GM23338 (cell line): ENCODE data around the gene ZNF761. TPM values are rescaled to one million over a fixed set of nuclear protein-coding genes. Genes with fewer than 3 reads are reported as not detected.

Experiments
- ATAC-seq: fragments of 200-7000 bp; cut with Tn5 transposase; 3 replicates; pipeline ENCODE4 v1.9.1; 2020
- DNase-seq: peaks from one replicate; pipeline ENCODE4 v3.0.0-alpha.2; 2015; ENCODE audit warnings: low spot score
- H2AFZ ChIP-seq: fragments of 200-600 bp; sonication (generic); 2 replicates; pipeline ENCODE4 v1.8.0; 2016; ENCODE audit warnings: antibody characterized with exemption, mild to moderate bottlenecking, moderate library complexity
- H3F3A ChIP-seq: fragments of 200-600 bp; sonication (generic); replicated peaks from 2 replicates; pipeline ENCODE4 v1.8.0; 2017; ENCODE audit warnings: antibody characterized with exemption, mixed run types, low read depth
- H3K27ac ChIP-seq: fragments of 200-600 bp; sonication (generic); 2 replicates; pipeline ENCODE4 v1.6.1; 2016; ENCODE audit warnings: low read depth
- H3K27me3 ChIP-seq: fragments of 200-600 bp; sonication (generic); 2 replicates; pipeline ENCODE4 v1.8.0; 2016; ENCODE audit warnings: mild to moderate bottlenecking, mixed run types, moderate library complexity; ENCODE audit not compliant: insufficient read depth
- H3K36me3 ChIP-seq: fragments of 200-600 bp; sonication (generic); 2 replicates; pipeline ENCODE4 v1.8.0; 2016; ENCODE audit warnings: mild to moderate bottlenecking; ENCODE audit not compliant: insufficient read depth
- H3K4me1 ChIP-seq: fragments of 200-600 bp; sonication (generic); 2 replicates; pipeline ENCODE4 v1.8.0; 2016; ENCODE audit warnings: mild to moderate bottlenecking, moderate library complexity; ENCODE audit not compliant: insufficient read depth
- H3K4me2 ChIP-seq: fragments of 200-600 bp; sonication (generic); 2 replicates; pipeline ENCODE4 v1.7.1; 2017; ENCODE audit warnings: mixed run types
- H3K4me3 ChIP-seq: fragments of 200-600 bp; sonication (generic); 2 replicates; pipeline ENCODE4 v1.6.1; 2016; ENCODE audit warnings: mixed run types
- H3K79me2 ChIP-seq: fragments of 200-600 bp; sonication (generic); replicated peaks from 2 replicates; pipeline ENCODE4 v1.8.0; 2017; ENCODE audit warnings: mild to moderate bottlenecking; ENCODE audit not compliant: insufficient read depth
- H3K9me2 ChIP-seq: fragments of 200-600 bp; sonication (generic); 2 replicates; pipeline ENCODE4 v1.8.0; 2017; ENCODE audit not compliant: insufficient read depth
- H4K20me1 ChIP-seq: fragments of 200-600 bp; sonication (generic); replicated peaks from 2 replicates; pipeline ENCODE4 v1.8.0; 2017; ENCODE audit warnings: mild to moderate bottlenecking; ENCODE audit not compliant: insufficient read depth
- H3K27ac Mint-ChIP-seq: 2 replicates; pipeline ENCODE4 v1.8.0; 2020; ENCODE audit warnings: inconsistent platforms, mild to moderate bottlenecking, moderate library complexity, mixed read lengths
- H3K27me3 Mint-ChIP-seq: 3 replicates; pipeline ENCODE4 v1.8.0; 2022; ENCODE audit warnings: low read depth, mild to moderate bottlenecking, moderate library complexity, mixed read lengths, inconsistent platforms; ENCODE audit not compliant: insufficient read depth, poor library complexity
- H3K36me3 Mint-ChIP-seq: 3 replicates; pipeline ENCODE4 v1.8.0; 2021; ENCODE audit warnings: low read depth, mild to moderate bottlenecking, inconsistent platforms, moderate library complexity, mixed read lengths
- H3K4me1 Mint-ChIP-seq: 3 replicates; pipeline ENCODE4 v1.8.0; 2020; ENCODE audit warnings: mild to moderate bottlenecking, inconsistent platforms, mixed read lengths
- H3K4me3 Mint-ChIP-seq: 3 replicates; pipeline ENCODE4 v1.8.0; 2021; ENCODE audit warnings: moderate library complexity, mild to moderate bottlenecking, inconsistent platforms, mixed read lengths
- H3K9me3 Mint-ChIP-seq: 3 replicates; pipeline ENCODE4 v1.8.0; 2020; ENCODE audit warnings: moderate library complexity, mild to moderate bottlenecking, inconsistent platforms, mixed read lengths
- CREB1 ChIP-seq: fragments of 250-450 bp; sonication (Bioruptor Pico); IDR thresholded peaks from 2 replicates; pipeline ENCODE4 v1.5.0; 2020; ENCODE audit warnings: low read depth, mild to moderate bottlenecking, moderate library complexity
- EZH2 ChIP-seq: fragments of 200-600 bp; sonication (generic); IDR thresholded peaks from one replicate; pipeline ENCODE4 v1.8.0; 2017; ENCODE audit warnings: antibody characterized with exemption, mild to moderate bottlenecking, low read depth; ENCODE audit not compliant: unreplicated experiment
- EZH2phosphoT487 ChIP-seq: fragments of 200-600 bp; sonication (generic); IDR thresholded peaks from one replicate; pipeline ENCODE4 v1.8.1; 2018; ENCODE audit warnings: antibody characterized with exemption; ENCODE audit not compliant: unreplicated experiment
- JUNB ChIP-seq: IDR thresholded peaks from one replicate; pipeline ENCODE4 v1.6.1; 2016; ENCODE audit warnings: antibody characterized with exemption; ENCODE audit not compliant: unreplicated experiment
- NANOG ChIP-seq: IDR thresholded peaks from 2 replicates; pipeline ENCODE4 v1.6.1; 2016; ENCODE audit warnings: antibody characterized with exemption, borderline replicate concordance
- POLR2AphosphoS5 ChIP-seq: IDR thresholded peaks from 2 replicates; pipeline ENCODE4 v1.6.1; 2016; ENCODE audit warnings: antibody characterized with exemption, low read depth
- STAT1 ChIP-seq: IDR thresholded peaks from one replicate; pipeline ENCODE4 v1.6.1; 2016; ENCODE audit warnings: antibody characterized with exemption; ENCODE audit not compliant: unreplicated experiment
- ZNF114 ChIP-seq: fragments of 250-450 bp; sonication (Bioruptor Pico); IDR thresholded peaks from 2 replicates; pipeline ENCODE4 v1.5.0; 2020; ENCODE audit warnings: mild to moderate bottlenecking, moderate library complexity
- ZNF331 ChIP-seq: fragments of 250-450 bp; sonication (Bioruptor Pico); IDR thresholded peaks from 2 replicates; pipeline ENCODE4 v1.5.0; 2020; ENCODE audit warnings: low read depth, mild to moderate bottlenecking, moderate library complexity
- polyA plus RNA-seq: library from polyadenylated mRNA; unstranded; fragments of >200 nt; fragmentation: Nextera tagmentation; extraction: Ambion mirVana; gene quantifications from 2 replicates; pipeline ENCODE4 v1.2.1, GENCODE V29; 2016
- total RNA-seq: library from RNA; depleted of rRNA; stranded (reverse); fragments of >200 nt; shearing (Covaris generic); gene quantifications from 2 replicates; pipeline ENCODE4 v1.2.3, GENCODE V29; 2014
- TF ChIP-seq, protein P1 (sequence below): IDR thresholded peaks from 2 replicates; pipeline ENCODE4 v1.6.1; 2016; ENCODE audit warnings: antibody characterized with exemption
- TF ChIP-seq, protein P2 (sequence below): IDR thresholded peaks from one replicate; pipeline ENCODE4 v1.6.1; 2018; ENCODE audit warnings: antibody characterized with exemption; ENCODE audit not compliant: unreplicated experiment
- TF ChIP-seq, protein P3 (sequence below): fragments of 250-450 bp; sonication (Bioruptor Pico); IDR thresholded peaks from 2 replicates; pipeline ENCODE4 v1.5.0; 2020; ENCODE audit warnings: mild to moderate bottlenecking, moderate library complexity
- TF ChIP-seq, protein P4 (sequence below), 2 experiments: fragments of 200-600 bp in 1 of 2; sonication (generic) in 1 of 2; conservative IDR thresholded peaks; 2 replicates each; pipeline versions ENCODE4 v1.5.1 to v1.6.1; 2016 to 2017; ENCODE audit warnings: antibody characterized with exemption in 2 of 2, low read depth in 2 of 2, mild to moderate bottlenecking in 2 of 2, moderate library complexity in 1 of 2

ZNF761 gene
- total and polyA plus RNA-seq, 2 experiments from 2014 or later = 17.1 to 40.1 TPM

DNA sequence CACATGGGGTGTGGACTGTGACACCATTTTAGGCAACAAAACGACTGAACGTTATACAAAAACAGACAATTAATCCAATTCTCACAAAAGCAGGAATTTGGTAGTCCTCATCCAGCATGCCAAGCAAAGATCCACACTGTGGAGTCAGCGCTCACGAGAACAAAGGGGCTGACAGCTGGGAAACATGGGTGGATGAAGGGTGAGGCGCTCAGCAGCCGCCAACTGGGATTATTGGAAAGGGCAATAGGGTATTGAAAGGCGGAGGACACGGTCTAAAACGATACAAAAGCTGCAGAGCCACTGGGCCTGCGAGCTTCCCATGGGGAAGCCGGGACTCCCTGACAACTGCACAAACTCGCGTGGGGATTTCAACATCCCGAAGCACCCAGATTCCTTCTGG lies 31.1 kb downstream of the ZNF761 start:
- Histone ChIP-seq H3K4me1 (peaks cover 5% of the 10 kb centered on the region), H3K27me3 (no peaks in the 10 kb centered on the region), H3F3A (0 out of 2 replicates have a peak, but pooled peaks cover 7% of the 10 kb centered on the region), H3K4me3 (peak overlapping the region; percentile 71), H3K27ac (peak overlapping the region; percentile 75), H2AFZ (peak overlapping the region; percentile 96), H3K36me3 (no peaks in the 10 kb centered on the region), H3K4me2 (peak overlapping the region; percentile 91), H3K9me2 (no peaks in the 10 kb centered on the region), H4K20me1 (no peaks in the 10 kb centered on the region), H3K79me2 (no peaks in the 10 kb centered on the region)
- Mint-ChIP-seq H3K27ac (peak overlapping the region; percentile 37; the same call in 1 of the 2 replicates), H3K9me3 (peaks cover 10% of the 10 kb centered on the region; the same call in 1 of the 3 replicates), H3K4me3 (peak overlapping the region; percentile 67), H3K4me1 (peaks cover 30% of the 10 kb centered on the region), H3K36me3 (peaks cover 17% of the 10 kb centered on the region), H3K27me3 (peaks cover 8% of the 10 kb centered on the region)
- DNase-seq = no peak
- no peak for TF ChIP-seq POLR2AphosphoS5
- TF ChIP-seq JUNB = no peak
- no peak for TF ChIP-seq CREB1 (CRISPR knock-in tag)
- TF ChIP-seq, protein P1, sequence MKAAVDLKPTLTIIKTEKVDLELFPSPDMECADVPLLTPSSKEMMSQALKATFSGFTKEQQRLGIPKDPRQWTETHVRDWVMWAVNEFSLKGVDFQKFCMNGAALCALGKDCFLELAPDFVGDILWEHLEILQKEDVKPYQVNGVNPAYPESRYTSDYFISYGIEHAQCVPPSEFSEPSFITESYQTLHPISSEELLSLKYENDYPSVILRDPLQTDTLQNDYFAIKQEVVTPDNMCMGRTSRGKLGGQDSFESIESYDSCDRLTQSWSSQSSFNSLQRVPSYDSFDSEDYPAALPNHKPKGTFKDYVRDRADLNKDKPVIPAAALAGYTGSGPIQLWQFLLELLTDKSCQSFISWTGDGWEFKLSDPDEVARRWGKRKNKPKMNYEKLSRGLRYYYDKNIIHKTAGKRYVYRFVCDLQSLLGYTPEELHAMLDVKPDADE = no peak
- no peak for TF ChIP-seq EZH2phosphoT487
- no peak for TF ChIP-seq EZH2
- no peak for TF ChIP-seq ZNF114 (CRISPR knock-in tag)
- TF ChIP-seq, protein P2, sequence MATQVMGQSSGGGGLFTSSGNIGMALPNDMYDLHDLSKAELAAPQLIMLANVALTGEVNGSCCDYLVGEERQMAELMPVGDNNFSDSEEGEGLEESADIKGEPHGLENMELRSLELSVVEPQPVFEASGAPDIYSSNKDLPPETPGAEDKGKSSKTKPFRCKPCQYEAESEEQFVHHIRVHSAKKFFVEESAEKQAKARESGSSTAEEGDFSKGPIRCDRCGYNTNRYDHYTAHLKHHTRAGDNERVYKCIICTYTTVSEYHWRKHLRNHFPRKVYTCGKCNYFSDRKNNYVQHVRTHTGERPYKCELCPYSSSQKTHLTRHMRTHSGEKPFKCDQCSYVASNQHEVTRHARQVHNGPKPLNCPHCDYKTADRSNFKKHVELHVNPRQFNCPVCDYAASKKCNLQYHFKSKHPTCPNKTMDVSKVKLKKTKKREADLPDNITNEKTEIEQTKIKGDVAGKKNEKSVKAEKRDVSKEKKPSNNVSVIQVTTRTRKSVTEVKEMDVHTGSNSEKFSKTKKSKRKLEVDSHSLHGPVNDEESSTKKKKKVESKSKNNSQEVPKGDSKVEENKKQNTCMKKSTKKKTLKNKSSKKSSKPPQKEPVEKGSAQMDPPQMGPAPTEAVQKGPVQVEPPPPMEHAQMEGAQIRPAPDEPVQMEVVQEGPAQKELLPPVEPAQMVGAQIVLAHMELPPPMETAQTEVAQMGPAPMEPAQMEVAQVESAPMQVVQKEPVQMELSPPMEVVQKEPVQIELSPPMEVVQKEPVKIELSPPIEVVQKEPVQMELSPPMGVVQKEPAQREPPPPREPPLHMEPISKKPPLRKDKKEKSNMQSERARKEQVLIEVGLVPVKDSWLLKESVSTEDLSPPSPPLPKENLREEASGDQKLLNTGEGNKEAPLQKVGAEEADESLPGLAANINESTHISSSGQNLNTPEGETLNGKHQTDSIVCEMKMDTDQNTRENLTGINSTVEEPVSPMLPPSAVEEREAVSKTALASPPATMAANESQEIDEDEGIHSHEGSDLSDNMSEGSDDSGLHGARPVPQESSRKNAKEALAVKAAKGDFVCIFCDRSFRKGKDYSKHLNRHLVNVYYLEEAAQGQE = no peak
- TF ChIP-seq, protein P3, sequence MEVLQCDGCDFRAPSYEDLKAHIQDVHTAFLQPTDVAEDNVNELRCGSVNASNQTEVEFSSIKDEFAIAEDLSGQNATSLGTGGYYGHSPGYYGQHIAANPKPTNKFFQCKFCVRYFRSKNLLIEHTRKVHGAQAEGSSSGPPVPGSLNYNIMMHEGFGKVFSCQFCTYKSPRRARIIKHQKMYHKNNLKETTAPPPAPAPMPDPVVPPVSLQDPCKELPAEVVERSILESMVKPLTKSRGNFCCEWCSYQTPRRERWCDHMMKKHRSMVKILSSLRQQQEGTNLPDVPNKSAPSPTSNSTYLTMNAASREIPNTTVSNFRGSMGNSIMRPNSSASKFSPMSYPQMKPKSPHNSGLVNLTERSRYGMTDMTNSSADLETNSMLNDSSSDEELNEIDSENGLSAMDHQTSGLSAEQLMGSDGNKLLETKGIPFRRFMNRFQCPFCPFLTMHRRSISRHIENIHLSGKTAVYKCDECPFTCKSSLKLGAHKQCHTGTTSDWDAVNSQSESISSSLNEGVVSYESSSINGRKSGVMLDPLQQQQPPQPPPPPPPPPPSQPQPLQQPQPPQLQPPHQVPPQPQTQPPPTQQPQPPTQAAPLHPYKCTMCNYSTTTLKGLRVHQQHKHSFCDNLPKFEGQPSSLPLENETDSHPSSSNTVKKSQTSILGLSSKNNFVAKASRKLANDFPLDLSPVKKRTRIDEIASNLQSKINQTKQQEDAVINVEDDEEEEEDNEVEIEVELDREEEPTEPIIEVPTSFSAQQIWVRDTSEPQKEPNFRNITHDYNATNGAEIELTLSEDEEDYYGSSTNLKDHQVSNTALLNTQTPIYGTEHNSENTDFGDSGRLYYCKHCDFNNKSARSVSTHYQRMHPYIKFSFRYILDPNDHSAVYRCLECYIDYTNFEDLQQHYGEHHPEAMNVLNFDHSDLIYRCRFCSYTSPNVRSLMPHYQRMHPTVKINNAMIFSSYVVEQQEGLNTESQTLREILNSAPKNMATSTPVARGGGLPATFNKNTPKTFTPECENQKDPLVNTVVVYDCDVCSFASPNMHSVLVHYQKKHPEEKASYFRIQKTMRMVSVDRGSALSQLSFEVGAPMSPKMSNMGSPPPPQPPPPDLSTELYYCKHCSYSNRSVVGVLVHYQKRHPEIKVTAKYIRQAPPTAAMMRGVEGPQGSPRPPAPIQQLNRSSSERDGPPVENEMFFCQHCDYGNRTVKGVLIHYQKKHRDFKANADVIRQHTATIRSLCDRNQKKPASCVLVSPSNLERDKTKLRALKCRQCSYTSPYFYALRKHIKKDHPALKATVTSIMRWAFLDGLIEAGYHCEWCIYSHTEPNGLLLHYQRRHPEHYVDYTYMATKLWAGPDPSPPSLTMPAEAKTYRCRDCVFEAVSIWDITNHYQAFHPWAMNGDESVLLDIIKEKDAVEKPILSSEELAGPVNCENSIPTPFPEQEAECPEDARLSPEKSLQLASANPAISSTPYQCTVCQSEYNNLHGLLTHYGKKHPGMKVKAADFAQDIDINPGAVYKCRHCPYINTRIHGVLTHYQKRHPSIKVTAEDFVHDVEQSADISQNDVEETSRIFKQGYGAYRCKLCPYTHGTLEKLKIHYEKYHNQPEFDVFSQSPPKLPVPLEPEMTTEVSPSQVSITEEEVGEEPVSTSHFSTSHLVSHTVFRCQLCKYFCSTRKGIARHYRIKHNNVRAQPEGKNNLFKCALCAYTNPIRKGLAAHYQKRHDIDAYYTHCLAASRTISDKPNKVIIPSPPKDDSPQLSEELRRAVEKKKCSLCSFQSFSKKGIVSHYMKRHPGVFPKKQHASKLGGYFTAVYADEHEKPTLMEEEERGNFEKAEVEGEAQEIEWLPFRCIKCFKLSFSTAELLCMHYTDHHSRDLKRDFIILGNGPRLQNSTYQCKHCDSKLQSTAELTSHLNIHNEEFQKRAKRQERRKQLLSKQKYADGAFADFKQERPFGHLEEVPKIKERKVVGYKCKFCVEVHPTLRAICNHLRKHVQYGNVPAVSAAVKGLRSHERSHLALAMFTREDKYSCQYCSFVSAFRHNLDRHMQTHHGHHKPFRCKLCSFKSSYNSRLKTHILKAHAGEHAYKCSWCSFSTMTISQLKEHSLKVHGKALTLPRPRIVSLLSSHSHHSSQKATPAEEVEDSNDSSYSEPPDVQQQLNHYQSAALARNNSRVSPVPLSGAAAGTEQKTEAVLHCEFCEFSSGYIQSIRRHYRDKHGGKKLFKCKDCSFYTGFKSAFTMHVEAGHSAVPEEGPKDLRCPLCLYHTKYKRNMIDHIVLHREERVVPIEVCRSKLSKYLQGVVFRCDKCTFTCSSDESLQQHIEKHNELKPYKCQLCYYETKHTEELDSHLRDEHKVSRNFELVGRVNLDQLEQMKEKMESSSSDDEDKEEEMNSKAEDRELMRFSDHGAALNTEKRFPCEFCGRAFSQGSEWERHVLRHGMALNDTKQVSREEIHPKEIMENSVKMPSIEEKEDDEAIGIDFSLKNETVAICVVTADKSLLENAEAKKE (CRISPR knock-in tag) = no peak
- TF ChIP-seq STAT1 = no peak
- TF ChIP-seq, protein P4, sequence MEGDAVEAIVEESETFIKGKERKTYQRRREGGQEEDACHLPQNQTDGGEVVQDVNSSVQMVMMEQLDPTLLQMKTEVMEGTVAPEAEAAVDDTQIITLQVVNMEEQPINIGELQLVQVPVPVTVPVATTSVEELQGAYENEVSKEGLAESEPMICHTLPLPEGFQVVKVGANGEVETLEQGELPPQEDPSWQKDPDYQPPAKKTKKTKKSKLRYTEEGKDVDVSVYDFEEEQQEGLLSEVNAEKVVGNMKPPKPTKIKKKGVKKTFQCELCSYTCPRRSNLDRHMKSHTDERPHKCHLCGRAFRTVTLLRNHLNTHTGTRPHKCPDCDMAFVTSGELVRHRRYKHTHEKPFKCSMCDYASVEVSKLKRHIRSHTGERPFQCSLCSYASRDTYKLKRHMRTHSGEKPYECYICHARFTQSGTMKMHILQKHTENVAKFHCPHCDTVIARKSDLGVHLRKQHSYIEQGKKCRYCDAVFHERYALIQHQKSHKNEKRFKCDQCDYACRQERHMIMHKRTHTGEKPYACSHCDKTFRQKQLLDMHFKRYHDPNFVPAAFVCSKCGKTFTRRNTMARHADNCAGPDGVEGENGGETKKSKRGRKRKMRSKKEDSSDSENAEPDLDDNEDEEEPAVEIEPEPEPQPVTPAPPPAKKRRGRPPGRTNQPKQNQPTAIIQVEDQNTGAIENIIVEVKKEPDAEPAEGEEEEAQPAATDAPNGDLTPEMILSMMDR (conservative IDR thresholded peaks at IDR 0.05; ENCODE audit: low read depth in 2 of 2) = no peak
- no peak for TF ChIP-seq NANOG
- no peak for TF ChIP-seq ZNF331 (CRISPR knock-in tag)
- ATAC-seq = peak; percentile 4
